ENCODE data around the gene ARL6IP1. TPM values are rescaled to one million over a fixed set of nuclear protein-coding genes. Genes with fewer than 3 reads are reported as not detected.

ARL6IP1 gene
- total and polyA plus RNA-seq, 2 of the 4 experiments (the other 2 are of a cell fraction): 78.1 to 190 TPM

DNA sequence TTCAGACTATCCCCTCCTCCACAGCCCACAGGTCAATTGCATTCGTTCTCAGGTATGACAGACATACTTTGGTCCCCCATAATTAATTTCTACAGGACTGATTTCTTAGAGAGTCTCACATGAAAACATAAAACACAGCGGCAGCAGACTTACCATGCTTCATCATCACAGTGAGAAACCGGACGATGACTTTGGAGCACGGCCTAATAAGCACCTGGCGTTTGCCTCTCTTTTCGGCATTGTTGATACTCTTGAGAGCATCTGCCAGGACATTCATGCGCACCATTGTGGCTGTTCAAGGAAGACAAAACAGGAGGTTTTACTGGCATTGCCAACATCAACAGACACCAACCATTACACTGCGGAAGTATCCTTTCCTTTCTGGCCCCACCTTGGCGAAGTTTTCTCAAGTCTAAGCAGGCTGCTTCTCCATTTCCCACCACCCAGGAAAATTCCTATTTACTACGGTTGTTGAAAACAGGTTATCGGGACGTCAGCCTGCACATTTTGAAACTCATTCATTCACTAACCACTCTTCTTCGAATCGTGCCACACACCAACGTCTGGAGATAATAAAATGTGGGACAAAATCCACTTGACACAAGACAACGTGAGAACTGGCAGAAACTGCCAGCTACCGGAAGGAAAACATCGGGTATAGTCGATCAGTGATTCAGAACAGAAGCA lies 12.4 kb downstream of the ARL6IP1 start:
- peak overlapping the region; percentile 90 for H3K9ac ChIP-seq (ENCODE audit: low read depth, low read length)
- H3K4me1 ChIP-seq (ENCODE audit: control insufficient read depth, insufficient read depth, low read length): peaks cover 2% of the 10 kb centered on the region; the same call in 1 of the 2 replicates
- H4K8ac ChIP-seq (ENCODE audit: low read depth in 2 of 2, low read length in 2 of 2): 0 out of 4 replicates have a peak overlapping the region, but pooled peaks have one; percentile 4 to 48
- peak overlapping the region; percentile 64 for H3K23ac ChIP-seq (ENCODE audit: low read depth, low read length)
- peaks cover 7% of the 10 kb centered on the region; the same call in 1 of the 2 replicates for H3K9me1 ChIP-seq (ENCODE audit: insufficient read depth, low read length)
- peak overlapping the region; percentile 76 for H3K56ac ChIP-seq (ENCODE audit: extremely low read depth, insufficient read depth, low read length)
- H3K14ac ChIP-seq (replicated peaks; ENCODE audit: low read depth, low read length): peak overlapping the region; percentile 96
- peak overlapping the region; percentile 26 for H3K27ac ChIP-seq (ENCODE audit: insufficient read depth, low read length)
- no peak overlapping the region for H4K91ac ChIP-seq (ENCODE audit: insufficient read depth, low read depth, low read length)
- no peak overlapping the region for H2BK15ac ChIP-seq (ENCODE audit: low read depth, low read length)
- peak overlapping the region; percentile 89 for H3K4me2 ChIP-seq (ENCODE audit: low read depth, low read length)
- peak overlapping the region; percentile 93 for H3K4ac ChIP-seq (ENCODE audit: low read depth, low read length)
- H3K18ac ChIP-seq (ENCODE audit: low read depth, low read length): no peak overlapping the region
- ATAC-seq (ENCODE audit: low read depth) (no peak), DNase-seq (no peak)
- H2BK5ac ChIP-seq (ENCODE audit: low read depth, low read length, poor library complexity, severe bottlenecking): peak overlapping the region; percentile 91
- dilution Hi-C loops (cut with HindIII; ENCODE audit: low sequenced_read_pairs, unreplicated experiment) (no loop called here), in situ Hi-C loops (cut with MboI; ENCODE audit: low sequenced_read_pairs) (no loop called here), intact Hi-C loops (cut with micrococcal nuclease) (no loop called here)
- peaks cover 61% of the 10 kb centered on the region for H4K20me1 ChIP-seq (ENCODE audit: insufficient read depth, low read length)
- H2AFZ ChIP-seq (replicated peaks; ENCODE audit: low read length, poor library complexity): no peak overlapping the region
- H3K36me3 ChIP-seq (ENCODE audit: control insufficient read depth, insufficient read depth, low read length): peaks cover 41% of the 10 kb centered on the region
- peak overlapping the region; percentile 52; the same call in 1 of the 2 replicates for H2AK5ac ChIP-seq (ENCODE audit: low read depth, low read length)
- CTCF ChIA-PET: interaction anchor here (0.7 to 1.5 kb wide), 2 partner anchors 12 to 13 kb away, joined by 3 to 7 read pairs; partner anchors contain the start of gene ARL6IP1
- WGBS, 2 experiments (ENCODE audit: extremely low coverage in 2 of 2, insufficient read length in 1 of 2): 37% methylated on average over 3 of the region's 20 CpGs; no CpG with 5 or more reads in 1 of the 2 experiments
- no peak overlapping the region for H2BK20ac ChIP-seq (ENCODE audit: low read depth, low read length)
- TSS peak; percentile 29 for BruUV-seq (replicated peaks)
- H3K4me3 ChIP-seq (ENCODE audit: insufficient read depth, low read depth, low read length): peak overlapping the region; percentile 72
- peak overlapping the region; percentile 95 for H2AK9ac ChIP-seq (replicated peaks; ENCODE audit: low read depth, low read length, poor library complexity)
- no peak overlapping the region for H4K5ac ChIP-seq (ENCODE audit: low read depth, low read length)
- H3K9me3 ChIP-seq (ENCODE audit: control insufficient read depth, insufficient read depth, low read length): no peaks in the 10 kb centered on the region
- H3K27me3 ChIP-seq (ENCODE audit: control insufficient read depth, insufficient read depth, low read length): no peaks in the 10 kb centered on the region
- no peak overlapping the region for H2BK120ac ChIP-seq (ENCODE audit: low read depth, low read length)
- TF ChIP-seq MXI1 (IDR thresholded peaks at IDR 0.05; ENCODE audit: borderline replicate concordance, low read depth, low read length): peak; percentile 84
- TF ChIP-seq RCOR1 (IDR thresholded peaks at IDR 0.05; ENCODE audit: insufficient replicate concordance, low read length): no peak
- POLR2A ChIA-PET (ENCODE audit: unreplicated experiment): interaction anchor here (0.6 kb wide), 2 partner anchors 13 to 330 kb away, joined by 3 to 4 read pairs; no protein-coding TSS in a partner anchor
- H3K79me1 ChIP-seq (ENCODE audit: low read depth in 1 of 2, low read length in 2 of 2): peaks cover 12 to 52% of the 10 kb centered on the region in 2 experiments
